K562 (cell line): ENCODE results near the gene GRB10. TPM values are rescaled to one million over a fixed set of nuclear protein-coding genes. Genes with fewer than 3 reads are reported as not detected.

ENCODE experiments used
- ATAC-seq: fragments of 200-7000 bp; cut with Tn5 transposase; 3 replicates; pipeline ENCODE4 v1.9.1; 2020; ENCODE audit warnings: moderate library complexity
- BruUV-seq: library from RNA; stranded (reverse); fragments of 400-500 nt; replicated peaks from 2 replicates; lab custom pipeline; 2021; lab: Mats Ljungman, UMichigan
- CTCF ChIA-PET: fragments of 300-600 bp; formaldehyde crosslinking; extraction: SDS; loops from one replicate; lab custom pipeline; 2021; ENCODE audit warnings: low intra/inter-chr PET ratio; lab: Yijun Ruan, JAX
- POLR2A ChIA-PET: fragments of 300-600, 350-650 bp; sonication (Branson Sonifier 250); formaldehyde crosslinking; extraction: SDS; loops from one replicate; lab custom pipeline; 2021; ENCODE audit warnings: antibody characterized with exemption, inconsistent platforms; lab: Yijun Ruan, JAX
- DNase-seq, 4 experiments: peaks; one replicate each; pipeline versions ENCODE4 v3.0.0 to v3.0.0-alpha.2; 2011 to 2018; ENCODE audit warnings: low spot score in 3 of 4, mixed read lengths in 3 of 4; ENCODE audit errors: extremely low read depth in 1 of 4
- FAIRE-seq: peaks from 2 replicates; lab custom pipeline; 2011; peaks lifted over from hg19 to GRCh38; lab: Jason Lieb, UNC
- H2AFZ ChIP-seq: 2 replicates; pipeline ENCODE4 v1.6.0; 2011; ENCODE audit warnings: low read depth, low read length, control low read depth, inconsistent platforms
- H3K27ac ChIP-seq: fragments of 200-600 bp; 3 replicates; pipeline ENCODE4 v1.8.0; 2011; ENCODE audit warnings: low read depth, mild to moderate bottlenecking, control low read depth, inconsistent platforms, low read length, moderate library complexity, mixed read lengths; ENCODE audit errors: extremely low read depth
- H3K27me3 ChIP-seq, 2 experiments: fragments of 300-600 bp in 1 of 2; 2 replicates in 1 of 2; 3 replicates in 1 of 2; pipeline versions ENCODE4 v1.6.0 to v1.8.0; 2011; ENCODE audit warnings: inconsistent platforms in 2 of 2, low read length in 2 of 2, mild to moderate bottlenecking in 1 of 2, mixed read lengths in 1 of 2, moderate library complexity in 1 of 2; ENCODE audit not compliant: control insufficient read depth in 2 of 2, insufficient read depth in 2 of 2
- H3K36me3 ChIP-seq: fragments of 300-600 bp; 3 replicates; pipeline ENCODE4 v1.8.0; 2011; ENCODE audit warnings: mild to moderate bottlenecking, low read length, inconsistent platforms; ENCODE audit not compliant: control insufficient read depth, insufficient read depth
- H3K4me1 ChIP-seq, 2 experiments: fragments of 200-600 bp in 1 of 2; replicated peaks in 1 of 2; 2 replicates in 1 of 2; 3 replicates in 1 of 2; pipeline versions ENCODE4 v1.5.1 to v1.8.0; 2011; ENCODE audit warnings: inconsistent platforms in 2 of 2, low read length in 2 of 2, mild to moderate bottlenecking in 1 of 2, mixed read lengths in 1 of 2, moderate library complexity in 1 of 2; ENCODE audit not compliant: control insufficient read depth in 2 of 2, insufficient read depth in 2 of 2
- H3K4me2 ChIP-seq: 2 replicates; pipeline ENCODE4 v1.6.1; 2011; ENCODE audit warnings: low read length, control low read depth, inconsistent platforms, mixed read lengths; ENCODE audit not compliant: insufficient read depth
- H3K4me3 ChIP-seq: fragments of 200-600 bp; sonication (generic), shearing (Covaris generic); 2 replicates; pipeline ENCODE4 v1.5.1; 2016; ENCODE audit warnings: control low read depth, inconsistent platforms
- H3K79me2 ChIP-seq: fragments of 200-600 bp; 3 replicates; pipeline ENCODE4 v1.8.0; 2011; ENCODE audit warnings: low read length, inconsistent platforms; ENCODE audit not compliant: control insufficient read depth, insufficient read depth
- H3K9ac ChIP-seq, 2 experiments: 2 replicates each; pipeline versions ENCODE4 v1.6.0 to v1.6.1; 2011; ENCODE audit warnings: low read depth in 2 of 2, low read length in 2 of 2, control low read depth in 1 of 2, inconsistent platforms in 1 of 2, mild to moderate bottlenecking in 1 of 2, mixed read lengths in 1 of 2; ENCODE audit not compliant: insufficient read depth in 1 of 2
- H3K9me1 ChIP-seq: one replicate; pipeline ENCODE4 v1.6.0; 2011; ENCODE audit warnings: inconsistent platforms, mild to moderate bottlenecking, low read length, moderate library complexity; ENCODE audit not compliant: control insufficient read depth, insufficient read depth
- H3K9me3 ChIP-seq: replicated peaks from 2 replicates; pipeline ENCODE4 v1.5.1; 2011; ENCODE audit warnings: low read depth, low read length, inconsistent platforms; ENCODE audit not compliant: control insufficient read depth, insufficient read depth
- H4K20me1 ChIP-seq: replicated peaks from 2 replicates; pipeline ENCODE4 v1.6.1; 2011; ENCODE audit warnings: low read length, inconsistent platforms, mixed read lengths; ENCODE audit not compliant: control insufficient read depth, insufficient read depth
- ADNP ChIP-seq: fragments of 200-800 bp; sonication (Bioruptor generic); IDR thresholded peaks from 2 replicates; pipeline ENCODE4 v1.6.1; 2016; ENCODE audit warnings: missing genetic modification characterization, missing compliant biosample characterization
- CGGBP1 ChIP-seq: fragments of 250-450 bp; sonication (Bioruptor Pico); IDR thresholded peaks from 2 replicates; pipeline ENCODE4 v1.9.0; 2021; ENCODE audit warnings: mild to moderate bottlenecking
- CHD1 ChIP-seq: fragments of 200-600 bp; sonication (generic); IDR thresholded peaks from one replicate; pipeline ENCODE4 v1.6.1; 2012; ENCODE audit warnings: mild to moderate bottlenecking, moderate library complexity, low read length, inconsistent platforms
- IFI16 ChIP-seq: fragments of 250-450 bp; sonication (Bioruptor Pico); IDR thresholded peaks from 2 replicates; pipeline ENCODE4 v2.1.2; 2022; ENCODE audit warnings: mild to moderate bottlenecking, inconsistent platforms
- IRF1 ChIP-seq: sonication (generic); formaldehyde crosslinking; IDR thresholded peaks from 2 replicates; pipeline ENCODE4 v1.8.0; 2022; ENCODE audit warnings: missing genetic modification reagents, mild to moderate bottlenecking, borderline replicate concordance
- RBM22 ChIP-seq: fragments of 200-400 bp; formaldehyde crosslinking; IDR thresholded peaks from 2 replicates; pipeline ENCODE4 v1.6.1; 2018; ENCODE audit warnings: low read length, low read depth; ENCODE audit not compliant: poor library complexity, severe bottlenecking
- RNF2 ChIP-seq: sonication (generic); IDR thresholded peaks from 2 replicates; pipeline ENCODE4 v1.6.1; 2016
- TAL1 ChIP-seq: fragments of 450-650 bp; IDR thresholded peaks from 2 replicates; pipeline ENCODE4 v1.6.1; 2016; ENCODE audit warnings: mild to moderate bottlenecking
- ZBTB7A ChIP-seq: IDR thresholded peaks from 2 replicates; pipeline ENCODE4 v1.6.1; 2011; ENCODE audit warnings: low read depth, mild to moderate bottlenecking, low read length, moderate library complexity, borderline replicate concordance; ENCODE audit not compliant: control insufficient read depth
- ZNF384 ChIP-seq: IDR thresholded peaks from 2 replicates; pipeline ENCODE4 v1.6.1; 2012; ENCODE audit warnings: low read depth, low read length, improper control_type of control experiment
- ZZZ3 ChIP-seq: fragments of 450-650 bp; IDR thresholded peaks from 2 replicates; pipeline ENCODE4 v1.6.1; 2016; ENCODE audit warnings: antibody characterized with exemption, mild to moderate bottlenecking, moderate library complexity
- WGBS: fragments of 100-300 bp; shearing (Covaris generic); methylation state at CpG from one replicate; pipeline ENCODE4 v1.1.6; 2016; ENCODE audit warnings: low coverage, mixed read lengths; ENCODE audit not compliant: insufficient coverage; ENCODE audit errors: missing lambda C conversion rate; 5-methylcytosine and 5-hydroxymethylcytosine counted together
- in situ Hi-C: fragments of 300-500 bp; cut with MboI; formaldehyde crosslinking; loops from 4 replicates; pipeline ENCODE4 v1.15.0; 2018; ENCODE audit warnings: inconsistent platforms, mixed read lengths
- intact Hi-C: fragments of 100-400 bp; cut with micrococcal nuclease; formaldehyde crosslinking; loops from 2 replicates; pipeline ENCODE4 v1.14.2; 2022
- polyA plus RNA-seq, 8 experiments: library from polyadenylated mRNA; depleted of rRNA in 4 of 8; stranded (reverse) in 5 of 8; unstranded in 3 of 8; fragments of >200 nt; fragmentation: Nextera tagmentation in 2 of 8; fragmentation: Illumina TruSeq in 1 of 8; extraction: Ambion mirVana in 2 of 8; extraction: Trizol in 1 of 8; gene quantifications; 2 replicates each; pipeline versions ENCODE4 v1.2.1 to v1.2.3, GENCODE V29; 2011 to 2014; ENCODE audit warnings: inconsistent platforms in 1 of 8, missing spikeins in 1 of 8
- total RNA-seq, 7 experiments: library from RNA; depleted of rRNA in 6 of 7; stranded (reverse); fragments of >200 nt in 6 of 7; fragmentation: Illumina TruSeq in 2 of 7; extraction: Trizol in 2 of 7; gene quantifications; 2 replicates each; pipeline versions ENCODE4 v1.2.1 to v1.2.3, GENCODE V29; 2011 to 2021; ENCODE audit warnings: low replicate concordance in 1 of 7

GRB10 gene
- total and polyA plus RNA-seq, 9 of the 15 experiments (the other 6 are each of a cell fraction or from before 2014, with no cell fraction given) = 8.9 to 88.5 (median 40.7) TPM

- no peak for TF ChIP-seq IRF1 (CRISPR knock-in tag)
- TF ChIP-seq, all 486 proteins: peak for 0
These were observed 164.4 kb downstream of the GRB10 start (continued) for GRCh38 chr7:50618281-50618680.

GRCh38 chr7:50615519-50616080 is 167.1 kb downstream of the GRB10 start:
- FAIRE-seq = no peak
- intact Hi-C loops = no loop called here
- H3K4me3 ChIP-seq = no peak overlapping the region

More at GRCh38 chr7:50615519-50616080, 167.1 kb downstream of the GRB10 start:
- H3K27me3 ChIP-seq = no peaks in the 10 kb centered on the region
- H3K36me3 ChIP-seq = peaks cover 86% of the 10 kb centered on the region
- H3K4me2 ChIP-seq = no peak overlapping the region
- TF ChIP-seq ZBTB7A (no peak), RBM22 (no peak), CGGBP1 (no peak), ZZZ3 (no peak), ADNP (tag) (no peak), ZNF384 (no peak), RNF2 (no peak), IFI16 (no peak), CHD1 (no peak), TAL1 (no peak)
- in situ Hi-C loops = no loop called here
- no peak overlapping the region for H3K27ac ChIP-seq
- no peak overlapping the region for H3K9ac ChIP-seq
- H2AFZ ChIP-seq = no peak overlapping the region
- no peak for DNase-seq
- H3K9me1 ChIP-seq = no peaks in the 10 kb centered on the region
- ATAC-seq = no peak
- ChIA-PET POLR2A (interaction anchor here (0.7 to 1.5 kb wide), 3 partner anchors 14 to 17 kb away, joined by 3 read pairs; no protein-coding TSS in a partner anchor), CTCF (interaction anchor here (1.2 to 1.3 kb wide), 2 partner anchors 452 to 545 kb away, joined by 3 to 4 read pairs; no protein-coding TSS in a partner anchor)
- H3K4me1 ChIP-seq = no peaks in the 10 kb centered on the region
- no TSS peak for BruUV-seq
- H3K9me3 ChIP-seq = no peaks in the 10 kb centered on the region
- WGBS = 94% methylated on average over 3 of the region's 5 CpGs
- no peaks in the 10 kb centered on the region for H3K79me2 ChIP-seq
- H4K20me1 ChIP-seq = peaks cover 3% of the 10 kb centered on the region; the same call in 1 of the 2 replicates
